Mucosa of descending colon (tissue), 3 donors: ENCODE results near the gene PPP4R3A. TPM values are rescaled to one million over a fixed set of nuclear protein-coding genes. Genes with fewer than 3 reads are reported as not detected.

Experiments
- ATAC-seq: fragments of 200-7000 bp; cut with Tn5 transposase; one replicate; pipeline ENCODE4 v1.9.1; 2020; ENCODE audit warnings: mild to moderate bottlenecking, moderate library complexity
- DNase-seq, 3 donors: peaks; one replicate each; pipeline ENCODE4 v3.0.0-alpha.2; 2020
- H3K36me3 ChIP-seq: fragments of 200-600 bp; one replicate; pipeline ENCODE4 v1.8.0; 2021; ENCODE audit warnings: low read depth, mild to moderate bottlenecking
- H3K4me1 ChIP-seq: fragments of 200-600 bp; one replicate; pipeline ENCODE4 v1.8.0; 2021; ENCODE audit warnings: low read depth, mild to moderate bottlenecking
- H3K4me3 ChIP-seq: fragments of 200-600 bp; one replicate; pipeline ENCODE4 v1.8.0; 2021; ENCODE audit warnings: mild to moderate bottlenecking
- H3K9me3 ChIP-seq: fragments of 200-600 bp; one replicate; pipeline ENCODE4 v1.8.0; 2021; ENCODE audit warnings: mild to moderate bottlenecking
- intact Hi-C, 2 donors: fragments of 100-400 bp; cut with DNase I in 1 of 2; cut with micrococcal nuclease in 1 of 2; formaldehyde crosslinking; loops; one replicate each; pipeline versions ENCODE4 v1.11.0 to v1.11.1; 2022; cut with DNase I, micrococcal nuclease
- total RNA-seq, 3 donors: library from RNA; stranded (reverse); fragmentation: NEBNext Ultra II Directional in 2 of 3; extraction: Animal tissue kit (Norgen Biotek cat#: 25700) in 2 of 3; gene quantifications; one replicate each; pipeline versions ENCODE4 v1.2.1 to v1.2.4, GENCODE V29; 2021 to 2023
- TF ChIP-seq, protein P1 (sequence below): fragments of 200-600 bp; IDR thresholded peaks from one replicate; pipeline ENCODE4 v1.8.0; 2022; ENCODE audit warnings: antibody characterized with exemption, mild to moderate bottlenecking
- donor health status: DM: no; HTN: no; CAD: no; lungs with moderate emphysema.
- donor health status: DM: no; HTN: no; CAD: no.
- donor health status: DM: no; HTN: yes; CAD: no.

PPP4R3A gene
- total RNA-seq, 3 donors from 2014 or later: 85.6 to 116 (median 115) TPM

DNA sequence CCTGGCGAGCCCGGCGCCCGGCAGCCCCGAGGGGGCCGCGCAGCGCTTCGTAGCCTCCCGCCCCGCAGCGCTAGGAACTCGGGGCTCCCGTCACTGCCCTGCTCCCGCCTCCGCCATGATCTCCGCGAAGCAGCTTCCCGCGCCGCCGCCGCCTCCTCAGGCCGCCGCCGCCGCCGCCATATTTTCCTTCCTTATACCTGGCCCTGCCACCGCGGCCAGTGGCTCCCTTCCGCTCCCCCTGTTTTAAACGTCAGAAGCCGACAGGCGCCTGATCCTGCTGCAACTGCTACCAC is 286 bp downstream of the PPP4R3A start:
- intact Hi-C loops: no loop called here
- Histone ChIP-seq H3K9me3 (no peaks in the 10 kb centered on the region), H3K36me3 (no peaks in the 10 kb centered on the region), H3K4me3 (peak overlapping the region; percentile 96), H3K4me1 (peaks cover 22% of the 10 kb centered on the region)
- TF ChIP-seq, protein P1, sequence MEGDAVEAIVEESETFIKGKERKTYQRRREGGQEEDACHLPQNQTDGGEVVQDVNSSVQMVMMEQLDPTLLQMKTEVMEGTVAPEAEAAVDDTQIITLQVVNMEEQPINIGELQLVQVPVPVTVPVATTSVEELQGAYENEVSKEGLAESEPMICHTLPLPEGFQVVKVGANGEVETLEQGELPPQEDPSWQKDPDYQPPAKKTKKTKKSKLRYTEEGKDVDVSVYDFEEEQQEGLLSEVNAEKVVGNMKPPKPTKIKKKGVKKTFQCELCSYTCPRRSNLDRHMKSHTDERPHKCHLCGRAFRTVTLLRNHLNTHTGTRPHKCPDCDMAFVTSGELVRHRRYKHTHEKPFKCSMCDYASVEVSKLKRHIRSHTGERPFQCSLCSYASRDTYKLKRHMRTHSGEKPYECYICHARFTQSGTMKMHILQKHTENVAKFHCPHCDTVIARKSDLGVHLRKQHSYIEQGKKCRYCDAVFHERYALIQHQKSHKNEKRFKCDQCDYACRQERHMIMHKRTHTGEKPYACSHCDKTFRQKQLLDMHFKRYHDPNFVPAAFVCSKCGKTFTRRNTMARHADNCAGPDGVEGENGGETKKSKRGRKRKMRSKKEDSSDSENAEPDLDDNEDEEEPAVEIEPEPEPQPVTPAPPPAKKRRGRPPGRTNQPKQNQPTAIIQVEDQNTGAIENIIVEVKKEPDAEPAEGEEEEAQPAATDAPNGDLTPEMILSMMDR: no peak
- DNase-seq (no peak), ATAC-seq (peak; percentile 45)

DNA sequence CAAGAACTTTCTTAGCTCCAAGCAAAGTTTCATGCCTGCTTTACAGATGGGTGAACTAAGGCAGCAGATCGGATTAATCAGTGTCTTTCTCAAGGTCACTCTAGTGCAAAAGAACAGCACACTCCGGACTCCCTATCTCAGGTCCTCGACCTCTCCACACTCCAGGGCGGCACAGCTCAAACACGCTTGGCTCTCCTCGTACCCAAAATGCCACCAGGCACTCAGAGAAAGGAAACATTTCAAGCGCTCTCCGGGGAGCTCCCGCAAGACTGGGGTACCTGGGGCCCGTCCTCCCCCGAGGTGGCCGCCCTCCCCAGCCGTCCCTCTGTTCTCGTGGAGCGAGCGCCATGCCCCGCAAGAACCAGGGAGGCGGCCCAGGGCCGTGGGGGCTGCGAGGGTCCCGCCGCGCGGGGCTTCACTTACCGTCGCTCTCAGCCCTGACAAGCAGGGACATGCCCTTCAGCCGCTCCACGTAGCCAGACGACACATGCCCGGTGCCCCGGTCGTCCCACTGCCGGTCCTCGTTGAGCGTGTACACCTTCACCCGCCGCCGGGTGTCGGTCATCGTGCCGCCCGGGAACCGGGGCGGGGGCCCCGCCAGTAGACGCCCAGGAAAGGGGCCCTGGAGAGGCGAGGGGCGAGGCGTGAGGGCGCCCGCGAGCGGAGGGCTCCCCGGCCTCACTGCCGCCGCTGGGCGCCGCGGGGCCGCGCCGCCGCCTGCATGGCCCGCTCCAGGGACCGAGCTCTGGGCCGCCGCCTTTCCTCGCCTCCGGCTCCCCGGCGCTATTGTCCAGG is 830 bp downstream of the PPP4R3A start:
- H3K36me3 ChIP-seq: no peaks in the 10 kb centered on the region
- TF ChIP-seq, protein P1: no peak
- intact Hi-C loops: no loop called here

DNA sequence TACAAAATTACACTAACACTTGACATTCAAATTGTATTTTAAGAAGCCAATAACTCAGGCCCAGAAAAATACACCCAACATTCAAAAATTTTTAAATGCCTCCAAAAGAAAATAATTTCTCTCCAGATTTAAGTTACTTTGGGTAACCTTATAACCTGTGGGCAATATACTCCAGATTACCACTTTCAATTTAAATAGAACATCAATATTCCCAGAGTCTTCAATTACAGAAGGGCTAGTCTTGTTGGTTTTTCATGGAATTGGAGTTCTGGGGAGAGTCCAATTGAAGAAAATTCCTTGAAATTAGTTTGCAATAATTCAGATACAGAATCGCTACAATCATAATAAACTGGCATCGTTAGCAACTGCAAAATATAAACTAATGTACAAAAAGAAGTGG is 2.0 kb downstream of the PPP4R3A start:
- H3K9me3 ChIP-seq: no peaks in the 10 kb centered on the region
- no peak overlapping the region for H3K4me3 ChIP-seq
- DNase-seq (no peak), ATAC-seq (no peak)
- no peaks in the 10 kb centered on the region for H3K36me3 ChIP-seq
- H3K4me1 ChIP-seq: peaks cover 22% of the 10 kb centered on the region
- intact Hi-C loops: no loop called here
- TF ChIP-seq, protein P1: no peak

More for the DNA sequence above, 830 bp downstream of the PPP4R3A start:
- Histone ChIP-seq H3K4me3 (peak overlapping the region; percentile 96), H3K4me1 (peaks cover 22% of the 10 kb centered on the region), H3K9me3 (no peaks in the 10 kb centered on the region)
- ATAC-seq: peak; percentile 13
- DNase-seq: peak; percentile 47 to 70 (median 69)

DNA sequence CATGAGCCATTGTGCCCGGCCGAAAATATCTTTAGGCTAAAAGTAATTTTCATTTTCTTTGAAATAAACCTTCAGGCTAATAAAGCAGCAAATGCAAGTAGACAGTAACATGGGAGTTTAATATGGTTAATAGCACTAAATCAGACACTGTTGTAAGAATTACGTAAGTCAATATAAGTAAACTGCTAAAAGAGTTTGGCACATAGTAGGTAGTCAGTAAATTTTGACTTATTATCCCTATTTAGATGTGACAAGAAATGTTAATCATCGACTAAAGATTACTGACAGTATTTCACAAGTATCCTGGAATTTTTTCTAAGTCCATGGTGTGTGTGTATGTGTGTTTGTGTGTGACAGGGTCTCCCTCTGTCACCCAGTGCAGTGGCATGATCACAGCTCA is 3.9 kb downstream of the PPP4R3A start:
- intact Hi-C loops: no loop called here
- no peak overlapping the region for H3K4me3 ChIP-seq
- TF ChIP-seq, protein P1: no peak

DNA sequence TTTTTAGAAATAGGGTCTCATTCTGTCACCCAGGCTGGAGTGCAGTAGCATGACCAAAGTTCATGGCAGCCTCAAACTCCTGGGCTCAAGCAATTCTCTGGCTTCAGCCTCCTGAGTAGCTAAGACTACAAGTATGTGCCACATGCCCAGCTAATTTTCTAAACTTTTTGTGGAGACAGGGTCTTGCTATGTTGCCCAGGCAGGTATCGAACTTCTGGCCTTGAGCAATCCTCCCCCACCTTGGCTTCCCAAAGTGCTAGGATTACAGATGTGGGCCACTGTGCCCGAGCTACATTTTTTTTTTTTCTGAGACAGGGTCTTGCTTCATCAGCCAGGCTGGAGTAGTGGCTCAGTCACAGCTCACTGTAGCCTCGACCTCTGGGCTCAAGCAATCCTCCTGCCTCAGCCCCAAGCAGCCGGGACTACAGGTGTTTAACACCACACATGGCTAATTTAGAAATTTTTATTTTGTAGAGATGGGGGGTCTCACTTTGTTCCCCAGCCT is 7.1 kb downstream of the PPP4R3A start:
- DNase-seq (no peak), ATAC-seq (no peak)
- Histone ChIP-seq H3K4me1 (peaks cover 26% of the 10 kb centered on the region), H3K4me3 (no peak overlapping the region), H3K36me3 (no peaks in the 10 kb centered on the region), H3K9me3 (no peaks in the 10 kb centered on the region)
- TF ChIP-seq, protein P1: no peak
- intact Hi-C loops: no loop called here

More for the DNA sequence above, 3.9 kb downstream of the PPP4R3A start:
- no peaks in the 10 kb centered on the region for H3K36me3 ChIP-seq
- H3K4me1 ChIP-seq: peaks cover 22% of the 10 kb centered on the region
- DNase-seq: no peak
- no peak for ATAC-seq
- no peaks in the 10 kb centered on the region for H3K9me3 ChIP-seq
